RKO (cell line): ENCODE data around the gene UTP11.
"Not testable (repeated sequence)": the region's sequence is repeated elsewhere in the genome, so short reads cannot be mapped to it uniquely, and the experiment has no call there.

ENCODE experiments used
- DNase-seq: peaks from one replicate; pipeline ENCODE4 v3.0.0-alpha.2; 2016; ENCODE audit warnings: low spot score

UTP11 gene, protein sequence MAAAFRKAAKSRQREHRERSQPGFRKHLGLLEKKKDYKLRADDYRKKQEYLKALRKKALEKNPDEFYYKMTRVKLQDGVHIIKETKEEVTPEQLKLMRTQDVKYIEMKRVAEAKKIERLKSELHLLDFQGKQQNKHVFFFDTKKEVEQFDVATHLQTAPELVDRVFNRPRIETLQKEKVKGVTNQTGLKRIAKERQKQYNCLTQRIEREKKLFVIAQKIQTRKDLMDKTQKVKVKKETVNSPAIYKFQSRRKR

DNA sequence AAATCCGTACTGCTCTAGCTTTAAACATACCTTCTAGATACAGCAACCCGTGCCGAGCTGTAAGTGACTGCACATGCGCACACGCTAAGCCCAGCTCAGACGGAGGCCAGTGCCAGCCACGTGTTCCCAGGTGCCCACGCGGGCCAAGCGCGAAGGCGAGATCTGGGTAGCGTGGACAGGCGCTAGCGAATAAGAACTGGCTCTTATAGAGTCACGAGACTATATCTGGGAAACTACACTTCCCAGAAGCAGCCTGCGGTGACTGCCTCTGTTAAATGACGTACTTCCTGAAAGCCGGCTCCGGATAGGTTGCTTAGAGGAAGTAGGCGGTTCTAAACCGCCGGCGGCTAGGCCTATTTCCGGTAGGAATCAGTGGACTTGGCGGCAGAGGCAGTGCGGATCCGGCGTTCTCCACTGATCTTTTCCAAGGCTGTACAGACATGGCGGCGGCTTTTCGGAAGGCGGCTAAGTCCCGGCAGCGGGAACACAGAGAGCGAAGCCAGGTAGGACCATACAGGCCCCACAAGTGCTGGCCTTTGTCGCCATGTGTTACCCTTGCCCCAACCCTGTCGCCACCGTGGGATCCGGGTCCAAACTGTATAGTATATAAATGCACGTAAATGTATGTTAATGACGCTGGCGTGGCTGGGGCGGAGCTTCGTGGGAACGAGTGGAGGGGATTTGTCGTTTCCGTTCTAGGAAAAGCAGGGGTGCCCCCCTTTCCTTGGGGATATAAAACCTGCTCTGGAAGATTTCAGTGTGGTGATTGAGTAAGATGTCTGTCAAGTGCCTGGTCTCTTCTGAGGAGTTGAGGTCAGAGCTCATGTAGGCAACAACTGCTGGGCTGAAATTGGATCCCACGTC, at the start of gene UTP11:
Gene UTP11 (plus strand): TSS at position 372 of the 864 bp plus-strand sequence. CDS start 69 bp downstream, at position 441.
- DNase-seq: peak; percentile 100

DNA sequence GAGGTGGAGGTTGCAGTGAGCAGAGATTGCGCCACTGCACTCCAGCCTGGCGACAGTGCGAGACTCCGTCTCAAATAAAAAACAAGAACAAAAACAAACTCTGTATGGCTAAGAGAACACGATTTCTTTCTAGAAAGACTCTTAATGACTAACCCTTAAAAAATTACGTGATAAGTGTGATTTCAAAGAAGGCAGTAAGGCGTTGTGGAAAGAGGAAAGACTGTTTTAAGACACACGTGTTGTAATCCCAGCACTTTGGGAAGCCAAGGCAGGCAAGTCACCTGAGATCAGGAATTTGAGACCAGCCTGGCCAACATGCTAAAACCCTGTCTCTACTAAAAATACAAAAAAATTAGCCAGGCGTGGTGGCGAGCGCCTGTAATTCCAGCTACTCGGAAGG, 48.4 kb upstream of the UTP11 start:
- not testable (repeated sequence) for DNase-seq

DNA sequence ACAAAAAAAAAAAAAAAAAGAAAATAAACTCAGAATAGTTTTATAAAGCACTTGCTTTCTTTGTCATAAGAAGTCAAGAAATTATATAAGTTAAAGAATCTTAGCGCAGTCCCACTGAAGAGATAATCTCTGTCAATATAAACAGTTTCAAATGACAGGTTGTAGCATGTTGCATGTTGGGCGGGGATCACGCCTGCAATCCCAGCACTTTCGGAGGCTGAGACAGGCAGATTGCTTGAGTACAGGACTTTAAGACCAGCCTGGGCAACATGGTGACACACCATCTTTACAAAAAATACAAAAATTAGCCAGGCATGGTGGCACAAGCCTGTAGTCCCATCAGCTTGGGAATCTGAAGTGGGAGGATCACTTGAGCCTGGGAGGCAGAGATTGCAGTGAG, 47.2 kb upstream of the UTP11 start:
- no peak for DNase-seq

DNA sequence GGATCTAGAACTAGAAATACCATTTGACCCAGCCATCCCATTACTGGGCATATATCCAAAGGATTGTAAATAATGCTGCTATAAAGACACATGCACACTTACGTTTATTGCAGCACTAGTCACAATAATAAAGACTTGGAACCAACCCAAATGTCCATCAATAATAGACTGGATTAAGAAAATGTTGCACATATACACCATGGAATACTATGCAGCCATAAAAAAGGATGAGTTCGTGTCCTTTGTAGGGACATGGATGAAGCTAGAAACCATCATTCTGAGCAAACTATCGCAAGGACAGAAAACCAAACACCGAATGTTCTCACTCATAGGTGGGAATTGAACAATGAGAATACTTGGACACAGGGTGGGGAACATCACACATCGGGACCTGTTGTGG, 38.9 kb upstream of the UTP11 start:
- not testable (repeated sequence) for DNase-seq

DNA sequence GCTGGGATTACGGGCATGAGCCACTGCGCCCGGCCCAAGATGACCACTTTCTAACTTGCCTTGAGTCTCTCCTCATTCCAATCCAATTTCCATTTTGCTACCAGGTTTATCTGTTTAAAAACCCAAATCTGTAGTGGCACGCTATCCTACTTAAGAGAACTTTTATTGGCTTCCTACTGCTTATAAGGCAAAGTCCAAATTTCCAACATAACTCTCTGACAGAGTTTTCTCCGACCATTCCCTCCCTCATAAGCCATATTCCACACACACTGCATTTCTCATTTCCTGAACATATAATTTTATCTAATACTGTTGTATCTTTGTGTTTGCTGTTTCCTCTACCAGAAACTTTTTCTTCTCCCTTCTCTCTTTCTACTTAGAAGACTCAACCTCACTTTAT, 38.0 kb upstream of the UTP11 start:
- no peak for DNase-seq

DNA sequence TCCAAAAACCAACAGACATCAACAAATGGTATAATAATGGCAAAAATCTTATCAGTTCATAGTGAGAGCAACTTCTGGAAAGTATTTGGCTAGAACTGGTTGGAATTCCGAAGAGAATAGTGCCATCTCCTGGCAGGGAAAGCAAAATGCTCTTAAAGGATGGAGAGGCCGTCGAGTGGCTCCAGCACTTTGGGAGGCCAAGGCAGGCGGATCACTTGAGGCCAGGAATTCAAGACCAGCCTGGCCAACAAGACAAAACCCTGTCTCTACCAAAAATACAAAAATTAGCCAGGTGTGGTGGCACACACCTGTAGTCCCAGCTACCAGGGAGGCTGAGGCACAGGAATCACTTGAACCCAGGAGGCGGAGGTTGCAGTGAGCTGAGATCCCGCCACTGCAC, 37.5 kb upstream of the UTP11 start:
- peak; percentile 69 for DNase-seq

DNA sequence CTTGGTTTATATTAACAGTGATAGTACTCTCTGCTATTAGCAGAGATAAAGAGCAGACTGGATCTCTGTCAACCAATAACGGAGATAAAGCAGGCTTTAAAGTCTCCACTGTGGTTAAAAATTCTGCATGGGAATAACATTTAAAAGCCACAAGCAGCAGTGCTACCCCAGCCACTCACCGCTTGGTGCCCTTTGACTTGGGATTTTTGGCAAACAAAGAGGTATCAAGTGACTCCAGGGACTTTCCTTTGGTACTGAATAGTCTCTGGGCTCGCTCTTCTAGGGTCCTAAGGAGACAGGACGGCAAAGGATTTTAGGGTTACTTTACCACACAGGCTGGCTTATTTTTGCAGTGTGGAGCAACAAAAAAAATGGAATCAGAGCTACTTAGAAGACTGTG, 34.0 kb upstream of the UTP11 start:
- DNase-seq: no peak

DNA sequence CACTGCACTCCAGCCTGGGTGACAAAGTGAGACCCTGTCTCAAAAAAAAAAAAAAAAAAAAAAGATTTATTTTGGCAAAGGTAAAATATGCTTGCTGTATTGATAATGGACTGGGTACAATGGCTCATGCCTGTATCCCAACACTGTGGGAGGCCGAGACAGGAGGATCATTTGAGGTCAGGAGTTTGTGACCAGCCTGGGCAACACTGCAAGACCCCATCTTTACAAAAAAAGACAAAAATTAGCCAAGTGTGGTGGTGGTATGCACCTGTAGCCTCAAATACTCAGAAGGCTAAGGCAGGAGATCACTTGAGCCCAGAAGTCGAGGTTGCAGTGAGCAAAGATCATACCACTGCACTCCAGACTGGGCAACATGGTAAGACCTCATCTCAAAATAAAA, 29.0 kb upstream of the UTP11 start:
- no peak for DNase-seq

DNA sequence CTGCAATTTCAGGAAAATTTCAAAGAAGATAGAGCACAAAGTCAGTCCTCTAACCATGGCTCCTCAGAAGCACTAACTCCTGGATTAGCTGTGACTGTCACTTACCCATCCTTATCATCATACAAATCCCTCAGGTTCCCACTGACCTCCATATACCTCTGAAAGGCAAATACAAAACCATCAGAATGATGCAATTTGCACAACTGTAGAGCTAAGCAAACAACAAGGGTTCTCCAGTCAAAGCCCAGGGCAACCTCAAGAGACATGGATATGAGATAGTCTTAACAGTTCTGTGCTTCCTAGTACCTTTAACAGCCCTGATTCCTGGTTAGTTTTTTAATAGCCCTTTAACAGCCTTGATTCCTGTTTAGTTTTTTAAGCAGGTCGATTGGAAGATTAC, 24.9 kb upstream of the UTP11 start:
- DNase-seq: no peak

DNA sequence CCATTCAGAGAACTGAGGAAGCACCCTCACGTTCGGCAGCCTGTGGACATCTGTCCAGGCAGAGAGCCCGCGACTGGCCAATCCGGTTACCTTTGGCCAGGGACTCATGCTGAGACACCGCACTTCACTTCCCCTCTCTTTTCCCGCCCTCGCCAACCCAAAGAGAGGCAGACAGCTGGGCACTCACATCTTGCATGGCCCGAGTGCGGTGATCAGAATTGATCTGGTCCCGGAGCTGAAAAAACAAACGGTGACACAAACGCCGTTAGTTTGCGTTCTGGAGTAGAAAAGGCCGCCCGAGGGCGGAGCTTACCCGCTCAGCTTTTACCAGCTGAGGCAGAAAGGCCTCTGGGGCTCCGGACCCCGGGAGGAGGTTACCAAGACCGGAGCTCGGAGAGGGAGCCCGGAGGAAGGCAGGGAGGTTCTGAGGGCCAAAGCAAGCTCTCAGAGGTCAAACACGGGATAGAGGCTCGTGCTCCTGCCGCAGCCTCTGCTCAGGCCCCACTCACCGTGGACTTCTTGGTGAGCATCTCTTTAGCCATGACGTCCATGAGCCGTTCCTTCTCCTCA, 23.1 kb upstream of the UTP11 start:
- DNase-seq: peak; percentile 80

DNA sequence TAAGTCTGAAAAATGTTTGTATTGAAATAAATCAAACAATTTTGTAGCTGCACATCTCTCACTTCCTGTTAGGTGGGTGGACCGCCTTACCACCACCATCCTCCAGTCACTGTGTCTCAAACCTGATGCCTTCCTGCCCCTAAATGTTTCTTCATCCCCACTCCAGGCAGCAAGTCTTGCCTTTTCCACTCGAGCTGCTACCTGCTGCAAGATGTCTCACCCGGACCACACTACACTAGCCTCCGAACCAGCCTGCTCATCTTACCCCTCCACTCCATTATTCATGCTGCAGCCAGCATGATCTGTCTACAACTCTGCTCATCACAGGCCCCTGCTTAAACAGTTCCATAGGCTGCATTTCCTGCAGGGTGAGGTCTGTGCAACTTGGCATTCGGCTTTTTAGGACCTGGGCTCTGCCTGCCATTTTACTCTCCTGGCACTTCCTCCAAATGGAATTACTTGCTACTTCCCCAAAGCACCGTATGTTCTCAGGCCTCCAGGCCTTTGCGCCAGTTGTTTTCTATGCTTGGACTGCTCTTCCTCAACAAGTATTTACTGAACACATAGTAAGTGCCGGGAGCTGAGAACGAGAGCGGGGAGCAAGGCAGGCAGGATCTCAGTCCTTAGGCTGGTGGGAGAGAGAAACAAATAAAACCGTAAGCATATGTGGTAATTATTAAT, 17.5 kb upstream of the UTP11 start:
- no peak for DNase-seq

DNA sequence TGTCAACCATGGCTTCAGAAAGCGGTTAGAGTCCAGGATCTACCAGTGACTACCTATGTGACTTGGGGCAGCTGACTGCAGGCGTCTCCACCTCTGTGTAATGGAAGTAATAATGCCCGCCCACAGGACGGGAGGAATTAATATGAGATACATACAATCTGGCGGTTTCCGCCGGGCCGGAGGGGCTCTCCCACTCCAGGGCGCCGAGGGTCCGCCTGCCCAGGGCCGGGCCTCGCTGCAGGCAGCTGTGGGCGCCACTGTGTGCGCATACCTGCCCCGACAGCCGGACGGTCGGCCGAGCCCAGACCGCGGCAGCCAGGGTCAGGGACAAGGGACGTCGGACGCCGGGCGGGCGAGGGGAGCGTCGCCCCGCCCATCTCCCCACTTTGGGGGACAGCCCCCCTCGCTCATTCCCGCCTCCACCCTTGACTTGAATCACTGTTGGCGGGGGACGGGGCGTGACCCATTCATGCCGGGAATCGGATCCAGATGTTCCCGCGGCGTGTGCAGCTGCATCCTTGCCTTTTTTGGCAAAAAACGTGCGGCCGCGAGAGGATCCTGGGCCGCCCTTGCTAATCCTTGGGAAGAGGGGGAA, 16.7 kb upstream of the UTP11 start:
- DNase-seq: peak; percentile 72

DNA sequence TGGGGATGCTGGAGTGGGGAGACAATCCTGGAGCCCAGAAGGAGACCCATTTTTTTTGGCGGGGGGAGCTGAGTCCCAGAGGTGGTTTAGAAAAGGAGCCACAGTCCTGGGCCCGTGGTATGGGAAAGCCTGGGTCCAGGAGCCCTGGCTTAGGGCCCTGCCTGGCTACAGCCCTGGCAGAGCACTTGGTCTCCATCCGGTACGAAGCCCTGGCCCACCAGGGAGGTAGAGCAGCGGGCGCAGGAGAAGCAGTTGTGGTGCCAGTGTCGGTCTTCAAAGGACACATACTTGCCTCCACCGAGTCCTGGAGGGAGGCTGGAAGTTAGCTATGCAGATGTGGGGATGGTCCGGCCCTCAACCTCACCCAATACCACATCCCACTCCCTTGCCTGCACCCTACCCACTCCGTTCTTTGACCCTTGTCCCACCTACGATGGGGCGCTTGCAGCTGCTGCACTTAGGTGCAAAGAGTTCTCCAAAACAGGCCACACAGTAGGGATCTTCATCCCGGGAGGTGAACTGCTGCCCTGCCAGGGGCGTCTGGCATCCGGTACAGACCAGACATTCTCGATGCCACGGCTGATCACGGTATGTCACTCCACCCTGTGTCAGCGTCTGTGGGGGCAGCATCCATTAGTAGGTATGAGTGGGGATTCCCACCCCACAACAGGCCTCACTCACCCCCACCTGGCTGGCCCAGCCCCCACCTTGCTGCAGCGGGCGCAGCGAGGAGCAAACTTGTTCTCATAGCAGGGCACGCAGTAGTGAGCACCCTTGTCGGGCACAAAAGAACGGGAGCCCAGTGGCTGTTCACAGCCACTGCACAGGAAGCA, 15.1 kb upstream of the UTP11 start:
- DNase-seq: no peak

DNA sequence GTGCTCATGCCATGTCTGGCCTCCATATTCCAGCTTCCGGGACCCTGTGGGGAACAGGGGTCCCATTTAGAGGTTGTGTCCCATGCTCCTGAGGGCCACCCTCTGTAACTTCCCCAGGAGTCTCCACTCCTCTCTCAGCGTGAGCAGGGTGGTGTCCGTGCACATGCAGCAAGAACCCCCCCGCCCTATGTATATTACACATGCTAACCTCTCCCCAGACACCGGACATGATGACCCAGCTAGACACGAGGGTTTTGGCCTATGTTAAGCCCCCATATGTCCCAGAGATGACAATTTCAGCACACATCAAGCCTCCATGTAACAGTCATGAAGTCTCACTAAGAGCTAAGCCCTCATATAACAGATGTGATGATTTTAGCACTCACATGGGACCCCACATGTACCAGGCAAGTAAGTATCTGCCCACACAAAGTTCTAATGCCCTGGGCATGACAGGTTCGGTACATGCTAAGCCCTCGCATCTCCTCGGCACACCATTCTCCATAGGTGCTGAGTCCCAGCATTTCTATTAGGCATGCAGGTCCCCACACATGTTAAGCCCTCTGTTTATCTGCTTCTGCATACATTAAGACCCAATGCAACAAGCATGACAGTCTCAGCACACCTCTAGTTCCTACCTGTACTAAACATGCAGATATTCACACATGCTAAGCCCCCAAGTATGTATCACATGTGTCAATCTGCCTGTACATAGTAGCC, 14.3 kb upstream of the UTP11 start:
- no peak for DNase-seq

DNA sequence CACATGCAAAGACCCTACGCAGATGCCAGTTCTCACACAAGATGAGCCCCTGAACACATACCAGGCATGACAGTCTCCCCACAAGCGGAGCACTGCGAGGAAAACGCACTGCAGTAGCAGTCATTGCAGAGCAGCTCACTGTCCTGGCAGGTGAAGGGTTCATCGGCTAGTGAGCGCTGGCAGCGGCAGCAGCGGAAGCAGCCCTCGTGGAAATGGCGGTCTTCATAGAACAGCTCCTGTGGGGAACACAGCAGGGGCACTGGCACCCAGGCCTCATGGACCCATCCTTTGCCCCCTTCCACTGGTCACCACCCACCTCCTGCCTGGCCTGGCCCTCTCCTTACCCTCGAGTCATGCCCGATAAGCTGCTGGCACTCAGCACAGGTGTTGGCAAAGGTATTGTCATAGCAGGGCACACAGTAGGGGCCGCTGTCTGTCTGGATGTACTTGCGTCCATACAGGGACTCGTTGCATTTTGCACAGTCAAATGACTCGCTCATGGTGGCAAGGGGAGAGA, 13.6 kb upstream of the UTP11 start:
- no peak for DNase-seq

DNA sequence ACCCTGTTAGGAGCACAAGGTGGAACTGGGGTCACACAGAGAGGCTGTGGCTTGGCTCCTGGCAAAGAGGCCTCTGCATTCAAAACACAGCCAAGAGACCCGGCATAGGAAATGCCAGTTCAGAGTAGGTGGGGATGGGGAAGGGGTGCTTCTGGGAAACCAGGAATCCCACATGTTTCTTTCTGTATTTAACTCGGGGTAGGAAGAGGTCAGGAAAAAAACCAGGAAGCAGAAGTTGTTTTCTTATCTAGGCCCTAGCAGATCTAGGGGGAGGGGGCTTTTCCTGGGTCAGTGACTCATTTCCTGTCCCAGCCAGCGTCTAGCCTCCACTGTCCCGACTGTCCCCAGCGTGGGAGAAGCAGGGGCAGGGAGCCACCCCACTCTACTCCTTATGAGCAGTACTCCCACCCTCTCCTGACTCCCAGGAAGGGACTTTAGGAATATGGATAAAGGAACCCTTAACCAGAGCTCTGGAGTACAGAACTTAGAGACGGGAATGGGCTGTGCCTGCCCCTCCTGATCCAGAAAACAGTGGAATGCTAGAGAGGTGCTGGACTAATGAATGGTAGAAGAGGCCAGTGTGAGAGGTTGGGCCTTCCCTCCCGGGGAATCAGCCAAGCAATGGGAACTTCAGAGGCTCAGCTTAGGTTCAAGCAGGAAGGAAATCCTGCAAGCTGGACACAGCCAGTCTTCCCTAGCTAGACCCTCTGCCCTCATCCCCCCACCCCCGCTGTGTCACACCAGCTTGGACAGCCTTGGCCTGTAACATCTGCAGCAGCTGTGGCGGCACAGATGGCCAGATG, 12.9 kb upstream of the UTP11 start:
- DNase-seq: peak; percentile 39

DNA sequence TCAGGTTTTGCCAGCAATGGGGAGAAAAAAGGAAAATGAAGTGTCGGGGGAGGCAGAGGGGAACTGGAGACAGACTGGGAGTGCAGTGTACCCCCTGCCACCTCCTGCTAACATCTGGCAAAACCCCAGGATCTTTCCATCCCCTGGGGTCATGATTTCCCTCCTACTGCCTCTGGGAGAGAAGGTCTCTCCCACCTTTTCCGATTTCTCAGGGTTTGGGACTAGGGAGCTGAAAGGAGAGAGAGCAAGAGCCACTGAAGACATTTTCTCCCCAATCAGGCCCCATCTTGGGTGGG, 12.4 kb upstream of the UTP11 start:
- DNase-seq: no peak

DNA sequence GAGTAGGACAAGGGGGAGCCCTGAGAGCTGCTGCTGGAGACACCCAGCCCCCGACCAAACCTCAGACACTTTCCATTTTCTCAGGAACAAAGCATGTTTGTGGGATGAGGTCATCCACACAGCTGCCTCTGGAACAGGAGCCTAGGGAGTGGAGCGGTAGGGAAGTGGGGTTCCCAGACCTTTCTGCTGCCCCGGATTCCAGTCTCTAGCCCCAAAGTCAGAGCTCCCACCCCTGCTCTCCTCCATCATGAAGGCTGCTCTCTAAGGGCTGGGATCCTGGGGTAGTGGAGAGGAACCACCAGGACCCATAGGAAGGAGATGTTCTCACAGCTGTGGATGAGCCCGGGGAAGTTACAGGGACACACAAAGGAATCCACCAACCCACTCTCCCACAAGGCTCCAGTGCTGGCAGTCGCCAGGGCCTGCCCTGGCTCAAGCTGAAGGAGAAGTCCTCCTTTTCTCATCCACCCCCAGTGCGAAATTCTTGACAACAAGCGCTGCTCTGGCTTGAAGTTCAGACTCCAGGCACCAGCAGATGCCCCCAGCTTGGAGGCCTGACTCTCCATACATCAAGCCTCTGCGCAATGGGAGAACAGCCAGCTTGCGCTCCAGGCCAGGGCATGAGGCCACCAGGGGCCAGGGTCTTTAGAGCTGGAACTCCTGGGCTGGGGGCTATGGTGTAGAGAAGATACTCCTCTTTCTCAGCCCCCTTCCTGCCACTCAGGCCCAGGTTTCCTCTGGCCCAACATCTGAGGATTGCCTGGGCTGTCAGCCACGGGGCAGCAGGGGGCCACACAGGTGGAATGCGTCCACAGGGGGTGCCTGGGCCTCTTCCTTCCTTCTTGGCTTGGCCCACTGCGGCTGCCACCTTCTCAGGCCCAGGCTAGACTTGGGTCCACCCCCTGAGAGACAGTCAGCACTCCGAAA, 11.7 kb upstream of the UTP11 start:
- DNase-seq: peak; percentile 61
